PC-9 (cell line): ENCODE measurements around the gene PTPRM. TPM values are rescaled to one million over a fixed set of nuclear protein-coding genes. Genes with fewer than 3 reads are reported as not detected.

ENCODE experiments used
- BruUV-seq: library from RNA; stranded (reverse); fragments of 400-500 nt; replicated peaks from 2 replicates; lab custom pipeline; 2021; lab: Mats Ljungman, UMichigan
- CTCF ChIA-PET: fragments of 300-600 bp; sonication (Branson Sonifier 250); formaldehyde crosslinking; loops from one replicate; lab custom pipeline; 2022; ENCODE audit warnings: antibody characterized with exemption; lab: Charles Lee
- POLR2A ChIA-PET: fragments of 300-600 bp; sonication (Branson Sonifier 250); formaldehyde crosslinking; loops from one replicate; lab custom pipeline; 2022; ENCODE audit warnings: antibody characterized with exemption; ENCODE audit not compliant: unreplicated experiment; lab: Charles Lee
- DNase-seq, 2 experiments: peaks; one replicate each; pipeline versions ENCODE4 v3.0.0 to v3.0.0-alpha.2; 2015 to 2022; ENCODE audit warnings: mixed read lengths in 1 of 2
- H2AFZ ChIP-seq: fragments of 200-600 bp; sonication (generic); 2 replicates; pipeline ENCODE4 v1.8.1; 2017; ENCODE audit warnings: antibody characterized with exemption
- H3F3A ChIP-seq: fragments of 200-600 bp; sonication (generic); 2 replicates; pipeline ENCODE4 v1.8.1; 2017; ENCODE audit warnings: antibody characterized with exemption, mild to moderate bottlenecking, low read depth; ENCODE audit not compliant: insufficient read depth
- H3K27ac ChIP-seq: fragments of 200-600 bp; sonication (generic); 2 replicates; pipeline ENCODE4 v1.6.1; 2016; ENCODE audit warnings: mixed run types
- H3K27me3 ChIP-seq: fragments of 200-600 bp; sonication (generic); 2 replicates; pipeline ENCODE4 v1.6.1; 2016; ENCODE audit warnings: low read depth, mixed run types; ENCODE audit not compliant: insufficient read depth
- H3K36me3 ChIP-seq: fragments of 200-600 bp; sonication (generic); 2 replicates; pipeline ENCODE4 v1.6.1; 2016; ENCODE audit warnings: low read depth, mixed run types
- H3K4me1 ChIP-seq: fragments of 200-600 bp; sonication (generic); replicated peaks from 2 replicates; pipeline ENCODE4 v1.6.1; 2016; ENCODE audit warnings: mixed run types; ENCODE audit not compliant: insufficient read depth
- H3K4me2 ChIP-seq: fragments of 200-600 bp; sonication (generic); 2 replicates; pipeline ENCODE4 v1.6.1; 2017; ENCODE audit warnings: mixed run types
- H3K4me3 ChIP-seq: fragments of 200-600 bp; sonication (generic); 2 replicates; pipeline ENCODE4 v1.6.1; 2016; ENCODE audit warnings: mixed run types
- H3K79me2 ChIP-seq: fragments of 200-600 bp; sonication (generic); 2 replicates; pipeline ENCODE4 v1.6.1; 2017; ENCODE audit warnings: low read depth, mixed run types
- H3K9me2 ChIP-seq: fragments of 200-600 bp; sonication (generic); 2 replicates; pipeline ENCODE4 v1.8.1; 2017; ENCODE audit warnings: mild to moderate bottlenecking; ENCODE audit not compliant: insufficient read depth
- H3K9me3 ChIP-seq: fragments of 200-600 bp; sonication (generic); 2 replicates; pipeline ENCODE4 v1.8.1; 2016; ENCODE audit warnings: low read depth; ENCODE audit not compliant: insufficient read depth
- H4K20me1 ChIP-seq: fragments of 200-600 bp; sonication (generic); 2 replicates; pipeline ENCODE4 v1.8.1; 2017; ENCODE audit not compliant: insufficient read depth
- CTCF ChIP-seq: fragments of 200-600 bp; sonication (generic); conservative IDR thresholded peaks from 2 replicates; pipeline ENCODE4 v1.6.1; 2017; ENCODE audit warnings: mixed run types, antibody characterized with exemption, mild to moderate bottlenecking, moderate library complexity
- EZH2 ChIP-seq: fragments of 200-600 bp; sonication (generic); IDR thresholded peaks from 2 replicates; pipeline ENCODE4 v1.8.0; 2017; ENCODE audit warnings: antibody characterized with exemption, low read depth
- intact Hi-C: fragments of 100-400 bp; cut with micrococcal nuclease; formaldehyde crosslinking; loops from one replicate; pipeline ENCODE4 v1.10.0; 2022; ENCODE audit not compliant: unreplicated experiment
- total RNA-seq: library from RNA; stranded (reverse); gene quantifications from 2 replicates; pipeline ENCODE4 v1.2.3, GENCODE V29; 2021

Gene PTPRM
- total RNA-seq, 1 experiment from 2014 or later: 32.5 TPM

- Histone ChIP-seq H3K36me3 (no peaks in the 10 kb centered on the region), H3K9me2 (no peaks in the 10 kb centered on the region), H3F3A (no peaks in the 10 kb centered on the region), H2AFZ (no peak overlapping the region), H4K20me1 (no peaks in the 10 kb centered on the region), H3K9me3 (no peaks in the 10 kb centered on the region), H3K27me3 (no peaks in the 10 kb centered on the region), H3K4me1 (no peaks in the 10 kb centered on the region), H3K4me3 (no peak overlapping the region), H3K4me2 (no peak overlapping the region), H3K79me2 (no peaks in the 10 kb centered on the region), H3K27ac (no peak overlapping the region)
- TF ChIP-seq EZH2: no peak
- no peak for TF ChIP-seq CTCF
- intact Hi-C loops: no loop called here
- CTCF ChIA-PET: no interaction called here
- POLR2A ChIA-PET: no interaction called here
- no peak for DNase-seq
- BruUV-seq: no TSS peak
These were observed 438.9 kb downstream of the PTPRM start for GRCh38 chr18:8005870-8006569.

GRCh38 chr18:8006979-8007378, 439.9 kb downstream of the PTPRM start:
- Histone ChIP-seq H3K36me3 (no peaks in the 10 kb centered on the region), H2AFZ (no peak overlapping the region), H3K4me1 (no peaks in the 10 kb centered on the region), H4K20me1 (no peaks in the 10 kb centered on the region), H3K9me3 (no peaks in the 10 kb centered on the region), H3K4me2 (no peak overlapping the region), H3K27ac (no peak overlapping the region), H3K4me3 (no peak overlapping the region), H3K27me3 (no peaks in the 10 kb centered on the region), H3K9me2 (no peaks in the 10 kb centered on the region), H3K79me2 (no peaks in the 10 kb centered on the region), H3F3A (no peaks in the 10 kb centered on the region)
- no peak for DNase-seq
- BruUV-seq: no TSS peak
- intact Hi-C loops: no loop called here
- CTCF ChIA-PET: no interaction called here
- TF ChIP-seq CTCF: no peak
- TF ChIP-seq EZH2: no peak
- POLR2A ChIA-PET: no interaction called here

GRCh38 chr18:8008033-8008432, 440.9 kb downstream of the PTPRM start:
- no peaks in the 10 kb centered on the region for H3K4me1 ChIP-seq
- H3K9me2 ChIP-seq: no peaks in the 10 kb centered on the region
- intact Hi-C loops: no loop called here
- no peak overlapping the region for H3K27ac ChIP-seq
- H2AFZ ChIP-seq: no peak overlapping the region
- H3F3A ChIP-seq: no peaks in the 10 kb centered on the region
- H4K20me1 ChIP-seq: no peaks in the 10 kb centered on the region
- no peak overlapping the region for H3K4me3 ChIP-seq
- no peak overlapping the region for H3K4me2 ChIP-seq
- H3K9me3 ChIP-seq: no peaks in the 10 kb centered on the region
- DNase-seq: no peak
- ChIA-PET CTCF (no interaction called here), POLR2A (no interaction called here)
- H3K79me2 ChIP-seq: no peaks in the 10 kb centered on the region
- no TSS peak for BruUV-seq
- no peaks in the 10 kb centered on the region for H3K27me3 ChIP-seq
- TF ChIP-seq CTCF (no peak), EZH2 (no peak)
- H3K36me3 ChIP-seq: no peaks in the 10 kb centered on the region
